ENCODE results near the gene FAM200C.

Gene FAM200C

GRCh38 chr5:160371294-160371693 lies 28.6 kb downstream of the FAM200C start:
- peaks cover 6% of the 10 kb centered on the region for H3K9me3 ChIP-seq
- H3K27me3 ChIP-seq = peaks cover 24% of the 10 kb centered on the region
- H4K20me1 ChIP-seq = no peaks in the 10 kb centered on the region
- no peak overlapping the region for H3K4me2 ChIP-seq
- no peaks in the 10 kb centered on the region for H3K4me1 ChIP-seq
- no peak for TF ChIP-seq Cebpa-rat (IDR thresholded peaks at IDR 0.05)
- H3K4me3 ChIP-seq = no peak overlapping the region
- no peak overlapping the region for H3K27ac ChIP-seq
- H3K36me3 ChIP-seq = no peaks in the 10 kb centered on the region
- H3K9ac ChIP-seq = no peak overlapping the region

- no peak overlapping the region for H3K9ac ChIP-seq
- H3K4me1 ChIP-seq = no peaks in the 10 kb centered on the region
- no peak overlapping the region for H3K4me2 ChIP-seq
Measured at GRCh38 chr5:160370713-160371034, 29.2 kb downstream of the FAM200C start.

GRCh38 chr5:160369990-160370712 lies 29.7 kb downstream of the FAM200C start, which contains the start of gene C1QTNF2:
C1QTNF2 (minus strand) TSS chr5:160370626; CDS start chr5:160355011, 15,615 bp downstream.
- Histone ChIP-seq H3K27me3 (peaks cover 24% of the 10 kb centered on the region), H3K27ac (no peak within 1 kb of the TSS), H3K9ac (no peak within 1 kb of the TSS), H3K4me2 (no peak within 1 kb of the TSS), H3K4me1 (no peaks in the 10 kb centered on the region), H3K9me3 (peaks cover 6% of the 10 kb centered on the region), H3K4me3 (no peak within 1 kb of the TSS), H3K36me3 (no peaks in the 10 kb centered on the region), H4K20me1 (no peaks in the 10 kb centered on the region)
- TF ChIP-seq Cebpa-rat (IDR thresholded peaks at IDR 0.05) = no peak

More at GRCh38 chr5:160370713-160371034, 29.2 kb downstream of the FAM200C start:
- H3K36me3 ChIP-seq = no peaks in the 10 kb centered on the region
- H3K9me3 ChIP-seq = peaks cover 6% of the 10 kb centered on the region
- no peaks in the 10 kb centered on the region for H4K20me1 ChIP-seq
- no peak overlapping the region for H3K27ac ChIP-seq
- peaks cover 24% of the 10 kb centered on the region for H3K27me3 ChIP-seq
- TF ChIP-seq Cebpa-rat (IDR thresholded peaks at IDR 0.05) = no peak
- no peak overlapping the region for H3K4me3 ChIP-seq

GRCh38 chr5:160367885-160368284 lies 32.0 kb downstream of the FAM200C start:
- TF ChIP-seq Cebpa-rat (IDR thresholded peaks at IDR 0.05) = no peak
- H3K4me3 ChIP-seq = no peak overlapping the region
- H4K20me1 ChIP-seq = no peaks in the 10 kb centered on the region
- no peaks in the 10 kb centered on the region for H3K4me1 ChIP-seq
- H3K9me3 ChIP-seq = peaks cover 6% of the 10 kb centered on the region
- no peaks in the 10 kb centered on the region for H3K36me3 ChIP-seq
- no peak overlapping the region for H3K27ac ChIP-seq
- H3K27me3 ChIP-seq = peaks cover 24% of the 10 kb centered on the region
- no peak overlapping the region for H3K9ac ChIP-seq
- H3K4me2 ChIP-seq = no peak overlapping the region

GRCh38 chr5:160367261-160367660 lies 32.6 kb downstream of the FAM200C start:
- Histone ChIP-seq H3K27me3 (peaks cover 24% of the 10 kb centered on the region), H3K9me3 (peaks cover 6% of the 10 kb centered on the region), H3K36me3 (no peaks in the 10 kb centered on the region), H3K4me2 (no peak overlapping the region), H3K4me3 (no peak overlapping the region), H4K20me1 (no peaks in the 10 kb centered on the region), H3K9ac (no peak overlapping the region), H3K27ac (no peak overlapping the region), H3K4me1 (no peaks in the 10 kb centered on the region)
- TF ChIP-seq Cebpa-rat (IDR thresholded peaks at IDR 0.05) = no peak

- H3K4me2 ChIP-seq = no peak overlapping the region
- no peak overlapping the region for H3K27ac ChIP-seq
- no peaks in the 10 kb centered on the region for H4K20me1 ChIP-seq
- no peak for TF ChIP-seq Cebpa-rat (IDR thresholded peaks at IDR 0.05)
- H3K9me3 ChIP-seq = peaks cover 6% of the 10 kb centered on the region
- peaks cover 22% of the 10 kb centered on the region for H3K27me3 ChIP-seq
- H3K36me3 ChIP-seq = no peaks in the 10 kb centered on the region
- H3K9ac ChIP-seq = no peak overlapping the region
- no peaks in the 10 kb centered on the region for H3K4me1 ChIP-seq
- H3K4me3 ChIP-seq = no peak overlapping the region
Measured at GRCh38 chr5:160366230-160366629, 33.6 kb downstream of the FAM200C start.

- Histone ChIP-seq H3K4me1 (no peaks in the 10 kb centered on the region), H3K27me3 (no peaks in the 10 kb centered on the region; the same call in 1 of the 2 replicates), H4K20me1 (no peaks in the 10 kb centered on the region), H3K9ac (no peak overlapping the region), H3K9me3 (no peaks in the 10 kb centered on the region), H3K4me2 (no peak overlapping the region), H3K27ac (no peak overlapping the region), H3K4me3 (no peak overlapping the region), H3K36me3 (no peaks in the 10 kb centered on the region)
- no peak for TF ChIP-seq Cebpa-rat (IDR thresholded peaks at IDR 0.05)
Measured at GRCh38 chr5:160363660-160364395, 36.0 kb downstream of the FAM200C start.

GRCh38 chr5:160363211-160363610 lies 36.6 kb downstream of the FAM200C start:
- Histone ChIP-seq H3K4me2 (no peak overlapping the region), H4K20me1 (no peaks in the 10 kb centered on the region), H3K4me1 (no peaks in the 10 kb centered on the region), H3K27ac (no peak overlapping the region), H3K4me3 (no peak overlapping the region), H3K36me3 (no peaks in the 10 kb centered on the region), H3K9me3 (no peaks in the 10 kb centered on the region), H3K27me3 (no peaks in the 10 kb centered on the region), H3K9ac (no peak overlapping the region)
- TF ChIP-seq Cebpa-rat (IDR thresholded peaks at IDR 0.05) = no peak

GRCh38 chr5:160361624-160362228 lies 38.1 kb downstream of the FAM200C start:
- Histone ChIP-seq H3K9me3 (no peaks in the 10 kb centered on the region), H3K4me2 (no peak overlapping the region), H3K4me1 (no peaks in the 10 kb centered on the region), H3K9ac (no peak overlapping the region), H3K27ac (no peak overlapping the region), H3K27me3 (no peaks in the 10 kb centered on the region), H4K20me1 (no peaks in the 10 kb centered on the region), H3K36me3 (no peaks in the 10 kb centered on the region), H3K4me3 (no peak overlapping the region)
- no peak for TF ChIP-seq Cebpa-rat (IDR thresholded peaks at IDR 0.05)

- Histone ChIP-seq H3K4me2 (no peak overlapping the region), H3K36me3 (no peaks in the 10 kb centered on the region), H3K9me3 (no peaks in the 10 kb centered on the region), H3K27ac (no peak overlapping the region), H3K27me3 (no peaks in the 10 kb centered on the region), H4K20me1 (no peaks in the 10 kb centered on the region), H3K9ac (no peak overlapping the region), H3K4me3 (no peak overlapping the region), H3K4me1 (no peaks in the 10 kb centered on the region)
- no peak for TF ChIP-seq Cebpa-rat (IDR thresholded peaks at IDR 0.05)
Measured at GRCh38 chr5:160360310-160360709, 39.5 kb downstream of the FAM200C start.
